ENCODE measurements around the gene CD160. TPM values are rescaled to one million over a fixed set of nuclear protein-coding genes. Genes with fewer than 3 reads are reported as not detected.

Gene CD160
- total and polyA plus RNA-seq, 2 experiments from 2014 or later: 0.06 TPM; not detected in 1

DNA sequence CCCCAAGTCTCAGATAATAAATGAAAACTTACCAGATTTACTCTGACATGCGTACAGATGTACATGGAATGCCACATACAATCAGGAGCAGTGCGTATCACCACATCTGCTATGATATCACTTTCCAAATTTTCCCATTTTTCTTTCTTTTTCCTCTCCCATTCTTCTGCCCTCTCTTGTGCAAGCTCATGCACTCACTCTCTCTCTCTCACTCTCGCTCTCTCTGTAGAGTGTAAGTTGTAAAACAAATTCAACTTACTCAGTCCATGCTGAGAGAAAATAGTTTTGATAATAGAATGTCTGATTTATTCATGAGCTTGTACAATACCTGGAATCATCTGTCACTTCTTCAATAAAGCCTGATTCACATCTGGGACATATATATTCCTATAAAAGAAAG is 69.3 kb downstream of the CD160 start (continued):
- TF ChIP-seq, protein P1, sequence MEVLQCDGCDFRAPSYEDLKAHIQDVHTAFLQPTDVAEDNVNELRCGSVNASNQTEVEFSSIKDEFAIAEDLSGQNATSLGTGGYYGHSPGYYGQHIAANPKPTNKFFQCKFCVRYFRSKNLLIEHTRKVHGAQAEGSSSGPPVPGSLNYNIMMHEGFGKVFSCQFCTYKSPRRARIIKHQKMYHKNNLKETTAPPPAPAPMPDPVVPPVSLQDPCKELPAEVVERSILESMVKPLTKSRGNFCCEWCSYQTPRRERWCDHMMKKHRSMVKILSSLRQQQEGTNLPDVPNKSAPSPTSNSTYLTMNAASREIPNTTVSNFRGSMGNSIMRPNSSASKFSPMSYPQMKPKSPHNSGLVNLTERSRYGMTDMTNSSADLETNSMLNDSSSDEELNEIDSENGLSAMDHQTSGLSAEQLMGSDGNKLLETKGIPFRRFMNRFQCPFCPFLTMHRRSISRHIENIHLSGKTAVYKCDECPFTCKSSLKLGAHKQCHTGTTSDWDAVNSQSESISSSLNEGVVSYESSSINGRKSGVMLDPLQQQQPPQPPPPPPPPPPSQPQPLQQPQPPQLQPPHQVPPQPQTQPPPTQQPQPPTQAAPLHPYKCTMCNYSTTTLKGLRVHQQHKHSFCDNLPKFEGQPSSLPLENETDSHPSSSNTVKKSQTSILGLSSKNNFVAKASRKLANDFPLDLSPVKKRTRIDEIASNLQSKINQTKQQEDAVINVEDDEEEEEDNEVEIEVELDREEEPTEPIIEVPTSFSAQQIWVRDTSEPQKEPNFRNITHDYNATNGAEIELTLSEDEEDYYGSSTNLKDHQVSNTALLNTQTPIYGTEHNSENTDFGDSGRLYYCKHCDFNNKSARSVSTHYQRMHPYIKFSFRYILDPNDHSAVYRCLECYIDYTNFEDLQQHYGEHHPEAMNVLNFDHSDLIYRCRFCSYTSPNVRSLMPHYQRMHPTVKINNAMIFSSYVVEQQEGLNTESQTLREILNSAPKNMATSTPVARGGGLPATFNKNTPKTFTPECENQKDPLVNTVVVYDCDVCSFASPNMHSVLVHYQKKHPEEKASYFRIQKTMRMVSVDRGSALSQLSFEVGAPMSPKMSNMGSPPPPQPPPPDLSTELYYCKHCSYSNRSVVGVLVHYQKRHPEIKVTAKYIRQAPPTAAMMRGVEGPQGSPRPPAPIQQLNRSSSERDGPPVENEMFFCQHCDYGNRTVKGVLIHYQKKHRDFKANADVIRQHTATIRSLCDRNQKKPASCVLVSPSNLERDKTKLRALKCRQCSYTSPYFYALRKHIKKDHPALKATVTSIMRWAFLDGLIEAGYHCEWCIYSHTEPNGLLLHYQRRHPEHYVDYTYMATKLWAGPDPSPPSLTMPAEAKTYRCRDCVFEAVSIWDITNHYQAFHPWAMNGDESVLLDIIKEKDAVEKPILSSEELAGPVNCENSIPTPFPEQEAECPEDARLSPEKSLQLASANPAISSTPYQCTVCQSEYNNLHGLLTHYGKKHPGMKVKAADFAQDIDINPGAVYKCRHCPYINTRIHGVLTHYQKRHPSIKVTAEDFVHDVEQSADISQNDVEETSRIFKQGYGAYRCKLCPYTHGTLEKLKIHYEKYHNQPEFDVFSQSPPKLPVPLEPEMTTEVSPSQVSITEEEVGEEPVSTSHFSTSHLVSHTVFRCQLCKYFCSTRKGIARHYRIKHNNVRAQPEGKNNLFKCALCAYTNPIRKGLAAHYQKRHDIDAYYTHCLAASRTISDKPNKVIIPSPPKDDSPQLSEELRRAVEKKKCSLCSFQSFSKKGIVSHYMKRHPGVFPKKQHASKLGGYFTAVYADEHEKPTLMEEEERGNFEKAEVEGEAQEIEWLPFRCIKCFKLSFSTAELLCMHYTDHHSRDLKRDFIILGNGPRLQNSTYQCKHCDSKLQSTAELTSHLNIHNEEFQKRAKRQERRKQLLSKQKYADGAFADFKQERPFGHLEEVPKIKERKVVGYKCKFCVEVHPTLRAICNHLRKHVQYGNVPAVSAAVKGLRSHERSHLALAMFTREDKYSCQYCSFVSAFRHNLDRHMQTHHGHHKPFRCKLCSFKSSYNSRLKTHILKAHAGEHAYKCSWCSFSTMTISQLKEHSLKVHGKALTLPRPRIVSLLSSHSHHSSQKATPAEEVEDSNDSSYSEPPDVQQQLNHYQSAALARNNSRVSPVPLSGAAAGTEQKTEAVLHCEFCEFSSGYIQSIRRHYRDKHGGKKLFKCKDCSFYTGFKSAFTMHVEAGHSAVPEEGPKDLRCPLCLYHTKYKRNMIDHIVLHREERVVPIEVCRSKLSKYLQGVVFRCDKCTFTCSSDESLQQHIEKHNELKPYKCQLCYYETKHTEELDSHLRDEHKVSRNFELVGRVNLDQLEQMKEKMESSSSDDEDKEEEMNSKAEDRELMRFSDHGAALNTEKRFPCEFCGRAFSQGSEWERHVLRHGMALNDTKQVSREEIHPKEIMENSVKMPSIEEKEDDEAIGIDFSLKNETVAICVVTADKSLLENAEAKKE (CRISPR knock-in tag; IDR thresholded peaks at IDR 0.05): no peak

Other genes with a start within 250 kb of the CD160 start
- gene GPR89A, start 111.5 kb upstream of the CD160 start, total RNA-seq (2014; rRNA removed; shearing (Covaris generic)): 80.8 and 81.1 TPM in 2 replicates
- 68.5 and 76.4 TPM in 2 replicates for gene GPR89A, start 111.5 kb upstream of the CD160 start, polyA plus RNA-seq (2016; fragmentation: Nextera tagmentation; extraction: Ambion mirVana)
- not detected in 2 replicates for gene PDZK1, start 12.1 kb upstream of the CD160 start, total RNA-seq (2014; rRNA removed; shearing (Covaris generic))
- gene PDZK1, start 12.1 kb upstream of the CD160 start, polyA plus RNA-seq (2016; fragmentation: Nextera tagmentation; extraction: Ambion mirVana): 0.49 and 0.73 TPM in 2 replicates
- gene RNF115, start 104.6 kb downstream of the CD160 start, total RNA-seq (2014; rRNA removed; shearing (Covaris generic)): 10.5 and 10.6 TPM in 2 replicates
- gene RNF115, start 104.6 kb downstream of the CD160 start, polyA plus RNA-seq (2016; fragmentation: Nextera tagmentation; extraction: Ambion mirVana): 10.8 and 10.9 TPM in 2 replicates
- gene POLR3C, start 104.7 kb downstream of the CD160 start, total RNA-seq (2014; rRNA removed; shearing (Covaris generic)): 15.7 and 23.9 TPM in 2 replicates
- 11.6 and 15.1 TPM in 2 replicates for gene POLR3C, start 104.7 kb downstream of the CD160 start, polyA plus RNA-seq (2016; fragmentation: Nextera tagmentation; extraction: Ambion mirVana)
- gene NUDT17, start 126.1 kb downstream of the CD160 start, total RNA-seq (2014; rRNA removed; shearing (Covaris generic)): 4.3 and 6.8 TPM in 2 replicates
- 2.8 and 5.7 TPM in 2 replicates for gene NUDT17, start 126.1 kb downstream of the CD160 start, polyA plus RNA-seq (2016; fragmentation: Nextera tagmentation; extraction: Ambion mirVana)
- gene PIAS3, start 139.6 kb downstream of the CD160 start, total RNA-seq (2014; rRNA removed; shearing (Covaris generic)): 33.2 and 35.7 TPM in 2 replicates
- 40.8 and 45.4 TPM in 2 replicates for gene PIAS3, start 139.6 kb downstream of the CD160 start, polyA plus RNA-seq (2016; fragmentation: Nextera tagmentation; extraction: Ambion mirVana)
- 3.6 and 4.3 TPM in 2 replicates for gene ANKRD35, start 166.4 kb downstream of the CD160 start, total RNA-seq (2014; rRNA removed; shearing (Covaris generic))
- gene ANKRD35, start 166.4 kb downstream of the CD160 start, polyA plus RNA-seq (2016; fragmentation: Nextera tagmentation; extraction: Ambion mirVana): 4.9 and 5.6 TPM in 2 replicates
- 0.04 and 0.21 TPM in 2 replicates for gene ITGA10, start 190.6 kb downstream of the CD160 start, total RNA-seq (2014; rRNA removed; shearing (Covaris generic))
- 0.21 TPM in 1 of 2 replicates, not detected in the other for gene ITGA10, start 190.6 kb downstream of the CD160 start, polyA plus RNA-seq (2016; fragmentation: Nextera tagmentation; extraction: Ambion mirVana)
- 9.1 and 10.0 TPM in 2 replicates for gene PEX11B, start 199.2 kb downstream of the CD160 start, total RNA-seq (2014; rRNA removed; shearing (Covaris generic))
- gene PEX11B, start 199.2 kb downstream of the CD160 start, polyA plus RNA-seq (2016; fragmentation: Nextera tagmentation; extraction: Ambion mirVana): 7.4 and 9.7 TPM in 2 replicates
- gene RBM8A, start 208.0 kb downstream of the CD160 start, total RNA-seq (2014; rRNA removed; shearing (Covaris generic)): 170 and 212 TPM in 2 replicates
- 286 and 312 TPM in 2 replicates for gene RBM8A, start 208.0 kb downstream of the CD160 start, polyA plus RNA-seq (2016; fragmentation: Nextera tagmentation; extraction: Ambion mirVana)
- gene LIX1L, start 238.5 kb downstream of the CD160 start, total RNA-seq (2014; rRNA removed; shearing (Covaris generic)): 2.5 and 2.6 TPM in 2 replicates
- gene LIX1L, start 238.5 kb downstream of the CD160 start, polyA plus RNA-seq (2016; fragmentation: Nextera tagmentation; extraction: Ambion mirVana): 0.76 and 1.1 TPM in 2 replicates
- 0.35 and 2.2 TPM in 2 replicates for gene ANKRD34A, start 245.1 kb downstream of the CD160 start, total RNA-seq (2014; rRNA removed; shearing (Covaris generic))
- gene ANKRD34A, start 245.1 kb downstream of the CD160 start, polyA plus RNA-seq (2016; fragmentation: Nextera tagmentation; extraction: Ambion mirVana): 0.09 and 0.16 TPM in 2 replicates
- gene POLR3GL, start 245.2 kb downstream of the CD160 start, total RNA-seq (2014; rRNA removed; shearing (Covaris generic)): 0.82 and 3.1 TPM in 2 replicates
- 9.5 and 9.8 TPM in 2 replicates for gene POLR3GL, start 245.2 kb downstream of the CD160 start, polyA plus RNA-seq (2016; fragmentation: Nextera tagmentation; extraction: Ambion mirVana)